ACC112 (cell line): ENCODE results near the gene COL10A1.
"Not testable (repeated sequence)": the region's sequence is repeated elsewhere in the genome, so short reads cannot be mapped to it uniquely, and the experiment has no call there.

ENCODE experiments used
- H2AFZ ChIP-seq: fragments of 200-600 bp; sonication (generic); one replicate; pipeline ENCODE4 v1.6.0; 2017; ENCODE audit warnings: antibody characterized with exemption, low read length; ENCODE audit not compliant: unreplicated experiment
- H3K27ac ChIP-seq: fragments of 200-600 bp; sonication (generic); 2 replicates; pipeline ENCODE4 v1.5.1; 2014; ENCODE audit warnings: low read depth, mild to moderate bottlenecking, antibody characterized with exemption, low read length, moderate library complexity
- H3K27me3 ChIP-seq: fragments of 200-600 bp; sonication (generic); 2 replicates; pipeline ENCODE4 v1.6.1; 2014; ENCODE audit warnings: mild to moderate bottlenecking, antibody characterized with exemption, low read length, moderate library complexity, mixed read lengths; ENCODE audit not compliant: insufficient read depth
- H3K36me3 ChIP-seq: fragments of 200-600 bp; sonication (generic); 2 replicates; pipeline ENCODE4 v1.6.1; 2016; ENCODE audit warnings: mild to moderate bottlenecking, antibody characterized with exemption, low read length, moderate library complexity, mixed read lengths; ENCODE audit not compliant: insufficient read depth
- H3K4me1 ChIP-seq: fragments of 200-600 bp; sonication (generic); one replicate; pipeline ENCODE4 v1.6.1; 2016; ENCODE audit warnings: low read length, mixed read lengths; ENCODE audit not compliant: insufficient read depth, unreplicated experiment, control insufficient read depth
- H3K4me3 ChIP-seq: fragments of 200-600 bp; sonication (generic); 2 replicates; pipeline ENCODE4 v1.5.1; 2014; ENCODE audit warnings: mild to moderate bottlenecking, low read depth, low read length
- H3K79me2 ChIP-seq: fragments of 200-600 bp; sonication (generic); one replicate; pipeline ENCODE4 v1.6.0; 2016; ENCODE audit warnings: low read length; ENCODE audit not compliant: control insufficient read depth, unreplicated experiment, insufficient read depth

The COL10A1 gene

DNA sequence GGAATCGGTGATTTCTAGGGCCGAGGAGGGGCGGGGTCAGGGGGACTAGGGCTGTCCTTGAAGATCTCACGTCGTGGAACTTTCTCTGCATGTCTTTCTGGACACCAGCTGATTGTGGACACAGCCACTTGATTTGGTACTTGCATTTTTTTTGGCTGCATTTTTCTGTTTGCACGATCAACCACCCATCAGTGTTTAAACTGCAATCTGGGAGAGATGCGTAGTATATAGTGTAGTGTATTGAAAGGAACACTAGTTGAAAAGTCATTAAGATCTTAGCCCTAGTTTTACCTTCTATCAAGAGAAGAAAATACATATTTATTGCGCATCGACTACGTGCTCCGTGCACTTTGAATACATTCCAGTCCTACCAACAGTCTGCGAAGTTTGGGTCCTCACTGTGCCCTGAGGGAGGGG is 24.6 kb downstream of the COL10A1 start:
- peak overlapping the region; percentile 60; the same call in 1 of the 2 replicates for H3K27ac ChIP-seq
- H2AFZ ChIP-seq: peak overlapping the region; percentile 94
- H3K4me1 ChIP-seq: peaks cover 31% of the 10 kb centered on the region
- no peaks in the 10 kb centered on the region for H3K36me3 ChIP-seq
- H3K4me3 ChIP-seq: peak overlapping the region; percentile 85
- no peaks in the 10 kb centered on the region for H3K27me3 ChIP-seq
- H3K79me2 ChIP-seq: peaks cover 24% of the 10 kb centered on the region

- Histone ChIP-seq H3K27ac (peak within 1 kb of the TSS; percentile 60; the same call in 1 of the 2 replicates), H3K79me2 (peaks cover 24% of the 10 kb centered on the region), H2AFZ (peak within 1 kb of the TSS; percentile 94), H3K4me3 (peak within 1 kb of the TSS; percentile 85), H3K4me1 (peaks cover 26% of the 10 kb centered on the region), H3K27me3 (no peaks in the 10 kb centered on the region), H3K36me3 (no peaks in the 10 kb centered on the region)
Measured at GRCh38 chr6:116100419-116101301, 25.3 kb downstream of the COL10A1 start, which contains the start of gene NT5DC1. NT5DC1 (plus strand) TSS chr6:116100853; CDS start chr6:116100931, 78 bp downstream.

GRCh38 chr6:116099036-116099435 is 26.9 kb downstream of the COL10A1 start:
- Histone ChIP-seq H3K27ac (no peak overlapping the region), H3K4me3 (no peak overlapping the region), H3K4me1 (peaks cover 25% of the 10 kb centered on the region), H3K27me3 (no peaks in the 10 kb centered on the region), H3K36me3 (no peaks in the 10 kb centered on the region), H2AFZ (no peak overlapping the region), H3K79me2 (peaks cover 19% of the 10 kb centered on the region)

DNA sequence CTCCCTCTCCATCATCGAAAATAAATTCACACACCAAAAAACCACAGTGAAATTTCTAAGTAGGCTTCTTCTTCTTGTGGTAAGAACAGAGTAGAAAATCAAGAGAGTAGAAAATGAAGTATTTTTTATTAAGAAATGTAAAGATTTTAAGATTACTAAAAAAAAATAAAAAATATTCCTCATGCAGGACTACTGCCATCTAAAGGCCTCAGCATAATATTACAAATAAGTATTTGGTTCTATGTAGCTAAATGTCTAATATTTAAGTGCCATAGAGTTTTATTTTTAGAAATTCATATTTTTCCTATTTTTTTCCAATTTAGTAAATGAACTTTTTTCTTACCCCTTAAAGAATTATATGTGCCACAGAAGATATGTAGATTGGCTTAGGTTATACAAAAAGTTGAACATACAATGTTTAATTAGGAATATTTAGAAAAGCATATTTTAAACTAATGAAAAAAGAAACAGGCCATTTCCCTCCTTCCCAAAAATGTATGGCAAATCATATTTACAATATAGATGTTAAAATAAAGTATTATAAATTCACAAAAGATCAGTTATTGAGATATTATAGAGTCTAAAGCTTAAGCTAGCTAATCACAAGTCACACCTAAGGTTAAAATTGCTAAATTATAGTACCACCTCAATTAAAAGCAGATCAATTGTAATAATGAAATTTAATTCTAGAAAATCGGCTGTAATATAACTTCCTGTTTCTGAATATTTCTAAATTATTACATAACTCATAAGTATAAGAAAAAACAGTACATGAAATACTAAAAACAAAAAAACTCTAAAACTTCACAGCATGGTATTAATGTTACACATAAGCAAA is 28.7 kb downstream of the COL10A1 start:
- peaks cover 5% of the 10 kb centered on the region for H3K79me2 ChIP-seq
- no peak overlapping the region for H3K27ac ChIP-seq
- no peak overlapping the region for H3K4me3 ChIP-seq

DNA sequence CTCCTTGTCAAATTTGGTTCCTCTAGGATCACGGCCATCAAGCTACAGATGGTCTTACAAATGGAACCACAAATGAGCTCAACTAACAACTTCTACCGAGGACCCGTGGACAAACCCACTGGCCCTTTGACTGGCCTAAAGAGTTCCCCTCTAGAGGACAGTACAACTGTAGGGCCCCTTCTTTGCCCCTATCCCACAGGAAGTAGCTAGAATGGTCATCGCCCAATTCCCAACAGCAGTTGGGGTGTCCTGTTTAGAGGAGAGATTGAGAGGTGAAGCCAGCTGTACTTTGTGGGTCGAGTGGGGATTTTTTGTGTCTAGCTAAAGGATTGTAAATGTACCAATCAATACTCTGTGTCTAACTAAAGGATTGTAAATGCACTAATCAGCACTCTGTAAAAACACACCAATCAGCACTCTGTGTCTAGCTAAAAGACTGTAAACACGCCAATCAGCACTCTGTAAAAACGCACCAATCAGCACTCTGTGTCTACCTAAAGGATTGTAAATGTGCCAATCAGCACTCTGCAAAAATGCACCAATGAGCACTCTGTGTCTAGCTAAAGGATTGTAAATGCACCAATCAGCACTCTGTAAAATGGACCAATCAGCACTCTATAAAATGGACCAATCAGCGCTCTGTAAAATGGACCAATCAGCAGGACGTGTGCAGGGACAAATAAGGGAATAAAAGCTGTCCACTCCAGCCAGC is 29.7 kb downstream of the COL10A1 start:
- not testable (repeated sequence) for H3K36me3 ChIP-seq, H3K27me3 ChIP-seq, H3K27ac ChIP-seq, H3K79me2 ChIP-seq, H3K4me3 ChIP-seq, H2AFZ ChIP-seq, H3K4me1 ChIP-seq

More for the DNA sequence above, 28.7 kb downstream of the COL10A1 start:
- no peaks in the 10 kb centered on the region for H3K27me3 ChIP-seq
- H2AFZ ChIP-seq: no peak overlapping the region
- peaks cover 14% of the 10 kb centered on the region for H3K4me1 ChIP-seq
- no peaks in the 10 kb centered on the region for H3K36me3 ChIP-seq

- Histone ChIP-seq H3K4me1 (peaks cover 1% of the 10 kb centered on the region), H3K27ac (no peak overlapping the region), H3K4me3 (no peak overlapping the region), H2AFZ (no peak overlapping the region), H3K27me3 (no peaks in the 10 kb centered on the region), H3K79me2 (no peaks in the 10 kb centered on the region), H3K36me3 (no peaks in the 10 kb centered on the region)
Measured at GRCh38 chr6:116094041-116094440, 31.9 kb downstream of the COL10A1 start.

- H3K27ac ChIP-seq: no peak overlapping the region
Measured at GRCh38 chr6:116090251-116090650, 35.7 kb downstream of the COL10A1 start.

GRCh38 chr6:116088946-116089345 is 37.0 kb downstream of the COL10A1 start:
- Histone ChIP-seq H3K36me3 (no peaks in the 10 kb centered on the region), H3K27ac (no peak overlapping the region), H3K27me3 (no peaks in the 10 kb centered on the region), H3K4me1 (peaks cover 5% of the 10 kb centered on the region), H2AFZ (no peak overlapping the region), H3K79me2 (no peaks in the 10 kb centered on the region), H3K4me3 (no peak overlapping the region)

More at GRCh38 chr6:116090251-116090650, 35.7 kb downstream of the COL10A1 start:
- H3K36me3 ChIP-seq: no peaks in the 10 kb centered on the region
- no peak overlapping the region for H3K4me3 ChIP-seq
- H3K4me1 ChIP-seq: peaks cover 5% of the 10 kb centered on the region
- H2AFZ ChIP-seq: no peak overlapping the region
- no peaks in the 10 kb centered on the region for H3K27me3 ChIP-seq
- no peaks in the 10 kb centered on the region for H3K79me2 ChIP-seq

- Histone ChIP-seq H3K4me1 (peaks cover 5% of the 10 kb centered on the region), H3K27ac (no peak overlapping the region), H3K36me3 (no peaks in the 10 kb centered on the region), H3K4me3 (no peak overlapping the region), H2AFZ (no peak overlapping the region), H3K79me2 (no peaks in the 10 kb centered on the region), H3K27me3 (no peaks in the 10 kb centered on the region)
Measured at GRCh38 chr6:116087437-116088027, 38.4 kb downstream of the COL10A1 start.

DNA sequence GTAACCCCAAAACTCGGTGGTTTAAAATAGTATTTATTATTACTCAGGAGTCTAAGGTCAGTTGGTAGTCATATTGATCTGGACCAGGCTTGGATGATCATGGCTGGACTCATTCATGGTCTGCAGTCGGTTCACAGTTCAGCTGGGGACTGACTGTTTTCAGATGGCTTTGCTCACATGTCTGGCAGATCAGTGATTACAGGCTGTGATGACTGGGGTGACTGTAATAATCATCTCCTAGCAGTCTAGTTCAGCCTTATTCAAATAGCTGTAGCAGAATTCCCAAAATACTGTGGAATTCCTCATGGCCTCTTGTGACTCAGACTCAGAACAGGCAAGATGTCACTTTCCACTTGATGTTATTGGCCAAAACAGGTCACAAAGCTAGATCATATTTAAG is 41.6 kb downstream of the COL10A1 start:
- Histone ChIP-seq H3K4me1 (peaks cover 5% of the 10 kb centered on the region), H3K79me2 (no peaks in the 10 kb centered on the region), H3K36me3 (no peaks in the 10 kb centered on the region), H3K27me3 (no peaks in the 10 kb centered on the region), H2AFZ (no peak overlapping the region), H3K4me3 (no peak overlapping the region), H3K27ac (no peak overlapping the region)
